ENCODE results near the gene F12.

GRCh38 chr5:177419046-177419445 lies 9.7 kb upstream of the F12 start:
- TF ChIP-seq EZH2phosphoT487 (IDR thresholded peaks at IDR 0.05; ENCODE audit: borderline replicate concordance, low read depth, low read length) (no peak), CTCF (conservative IDR thresholded peaks at IDR 0.05; ENCODE audit: low read length) (no peak)
